HG02571 (cell line): ENCODE data around the gene NDN.
"Not testable (repeated sequence)": the region's sequence is repeated elsewhere in the genome, so short reads cannot be mapped to it uniquely, and the experiment has no call there.

Experiments
- ATAC-seq: cut with Tn5 transposase; IDR thresholded peaks from one replicate; pipeline ENCODE4 v1.9.1; 2021; ENCODE audit warnings: mild to moderate bottlenecking, moderate library complexity; ENCODE audit not compliant: unreplicated experiment

NDN gene, protein sequence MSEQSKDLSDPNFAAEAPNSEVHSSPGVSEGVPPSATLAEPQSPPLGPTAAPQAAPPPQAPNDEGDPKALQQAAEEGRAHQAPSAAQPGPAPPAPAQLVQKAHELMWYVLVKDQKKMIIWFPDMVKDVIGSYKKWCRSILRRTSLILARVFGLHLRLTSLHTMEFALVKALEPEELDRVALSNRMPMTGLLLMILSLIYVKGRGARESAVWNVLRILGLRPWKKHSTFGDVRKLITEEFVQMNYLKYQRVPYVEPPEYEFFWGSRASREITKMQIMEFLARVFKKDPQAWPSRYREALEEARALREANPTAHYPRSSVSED

DNA sequence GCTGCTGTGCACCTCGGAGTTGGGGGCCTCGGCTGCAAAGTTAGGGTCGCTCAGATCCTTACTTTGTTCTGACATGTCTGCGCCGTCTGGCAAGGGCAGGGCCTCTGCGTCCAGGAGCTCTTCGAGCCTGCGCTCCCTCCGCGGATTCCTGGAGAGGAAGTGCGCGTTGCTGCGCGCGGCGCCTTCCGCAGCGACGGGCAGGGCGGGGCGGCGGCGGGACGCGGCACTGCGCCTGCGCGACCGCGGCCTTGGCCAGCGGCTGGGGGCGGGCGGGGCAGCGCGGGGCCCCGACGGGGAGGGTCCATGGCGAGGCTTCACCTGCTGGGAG lies at the start of gene NDN:
NDN (minus strand) TSS at position 163 of the 328 bp plus-strand sequence; CDS start at position 75, 88 bp downstream.
- ATAC-seq, result no peak

DNA sequence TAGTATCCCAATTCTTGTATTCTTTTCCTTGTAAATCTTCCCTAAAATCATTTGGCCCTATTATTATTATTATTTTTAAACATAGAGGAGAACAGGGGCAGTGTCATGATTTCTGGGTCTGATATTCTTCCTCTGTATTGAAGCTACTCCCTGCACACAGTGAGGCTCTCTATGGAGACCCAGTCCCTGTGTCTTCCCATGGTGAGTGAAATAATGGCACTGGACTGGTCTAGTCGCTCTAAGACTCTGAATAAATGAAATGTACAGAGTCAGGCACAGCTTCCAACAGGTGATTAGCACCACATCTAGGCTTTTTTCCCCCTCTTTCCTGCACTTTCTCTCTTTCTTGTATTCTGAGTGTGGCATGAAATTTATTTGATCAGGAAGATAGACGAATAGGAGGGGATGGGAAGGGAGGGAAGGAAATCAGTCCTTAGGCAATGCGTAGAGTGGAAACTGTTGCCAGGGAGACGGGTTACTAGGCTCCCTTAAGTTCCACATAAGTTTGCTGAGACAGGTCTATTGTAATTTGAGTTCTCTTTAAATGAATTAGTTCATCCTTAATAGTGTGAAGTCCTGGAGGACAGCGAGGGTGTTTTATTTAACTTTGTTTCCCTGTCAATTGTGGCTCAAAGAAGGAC lies 49.0 kb upstream of the NDN start:
- ATAC-seq, result no peak

DNA sequence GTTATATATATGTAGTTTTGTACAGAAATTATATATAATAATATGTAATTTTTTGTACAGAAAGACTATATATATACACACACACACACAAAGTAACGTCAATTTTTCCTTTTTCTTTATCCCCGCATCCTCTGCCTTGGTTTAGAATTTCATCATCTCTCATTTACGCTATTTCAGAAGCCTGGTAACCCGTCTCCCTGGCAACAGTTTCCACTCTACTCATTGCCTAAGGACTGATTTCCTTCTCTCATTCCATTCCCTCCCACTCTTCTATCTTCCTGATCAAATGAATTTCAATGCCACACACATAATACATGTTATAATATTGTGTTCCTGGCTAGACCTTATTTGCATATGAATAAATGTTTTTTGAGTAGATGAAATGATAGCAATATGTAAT lies 47.8 kb upstream of the NDN start:
- ATAC-seq, result no peak

DNA sequence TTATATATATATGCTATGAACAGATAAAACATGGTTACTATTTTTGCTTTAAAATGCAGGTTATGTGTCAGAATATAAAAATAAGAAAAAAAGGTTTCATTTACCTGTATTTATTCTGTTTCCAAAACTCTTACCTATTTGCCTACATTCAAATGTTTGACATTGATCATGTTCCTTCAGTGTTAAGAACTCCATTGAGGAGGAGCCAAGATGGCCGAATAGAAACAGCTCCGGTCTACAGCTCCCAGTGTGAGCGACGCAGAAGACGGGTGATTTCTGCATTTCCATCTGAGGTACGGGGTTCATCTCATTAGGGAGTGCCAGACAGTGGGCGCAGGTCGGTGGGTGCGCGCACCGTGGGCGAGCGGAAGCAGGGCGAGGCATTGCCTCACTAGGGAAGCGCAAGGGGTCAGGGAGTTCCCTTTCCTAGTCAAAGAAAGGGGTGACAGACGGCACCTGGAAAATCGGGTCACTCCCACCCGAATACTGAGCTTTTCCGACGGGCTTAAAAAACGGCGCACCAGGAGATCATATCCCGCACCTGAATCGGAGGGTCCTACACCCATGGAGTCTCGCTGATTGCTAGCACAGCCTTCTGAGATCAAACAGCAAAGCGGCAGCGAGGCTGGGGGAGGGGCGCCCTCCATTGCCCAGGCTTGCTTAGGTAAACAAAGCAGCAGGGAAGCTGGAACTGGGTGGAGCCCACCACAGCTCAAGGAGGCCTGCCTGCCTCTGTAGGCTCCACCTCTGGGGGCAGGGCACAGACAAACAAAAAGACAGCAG lies 27.0 kb upstream of the NDN start:
- not testable (repeated sequence) for ATAC-seq

DNA sequence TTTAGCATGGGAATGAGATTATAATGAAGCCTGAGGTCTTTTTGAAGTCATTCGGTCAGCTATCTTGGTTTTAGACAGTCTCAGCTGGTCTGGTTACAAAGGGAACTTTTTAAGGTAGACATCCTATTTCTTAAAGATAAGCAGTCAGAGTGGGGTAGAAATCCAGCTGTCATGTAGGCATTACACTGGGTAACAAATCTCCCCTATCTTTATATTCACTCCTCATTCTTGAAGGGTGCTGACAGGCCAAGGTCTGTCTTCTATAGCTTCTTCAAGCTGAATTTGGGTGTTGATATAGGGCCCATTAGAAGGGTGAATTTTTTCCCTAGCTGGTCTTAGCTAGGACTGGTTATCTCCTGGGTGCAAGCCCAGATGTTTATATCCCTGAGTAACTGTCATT lies 21.2 kb upstream of the NDN start:
- ATAC-seq, result no peak

DNA sequence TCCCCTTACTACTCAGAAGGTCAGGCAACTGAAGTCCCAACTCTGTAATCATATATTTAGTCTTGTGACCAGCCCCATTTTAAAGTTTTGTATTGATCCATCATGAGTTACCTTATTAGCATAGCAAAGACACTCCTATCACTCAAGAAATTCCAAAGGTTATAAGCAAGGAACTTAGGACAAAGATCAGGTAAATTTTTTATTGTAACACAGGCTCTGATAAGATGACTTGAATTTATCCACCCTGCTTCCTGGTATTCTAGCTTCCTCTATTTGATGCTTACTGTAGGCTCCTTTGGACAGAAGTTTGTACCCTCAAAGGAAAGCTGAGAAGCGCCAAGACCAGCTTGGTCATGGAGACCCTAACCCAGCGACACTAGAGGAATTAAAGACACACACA lies 8.2 kb upstream of the NDN start:
- ATAC-seq, result no peak

DNA sequence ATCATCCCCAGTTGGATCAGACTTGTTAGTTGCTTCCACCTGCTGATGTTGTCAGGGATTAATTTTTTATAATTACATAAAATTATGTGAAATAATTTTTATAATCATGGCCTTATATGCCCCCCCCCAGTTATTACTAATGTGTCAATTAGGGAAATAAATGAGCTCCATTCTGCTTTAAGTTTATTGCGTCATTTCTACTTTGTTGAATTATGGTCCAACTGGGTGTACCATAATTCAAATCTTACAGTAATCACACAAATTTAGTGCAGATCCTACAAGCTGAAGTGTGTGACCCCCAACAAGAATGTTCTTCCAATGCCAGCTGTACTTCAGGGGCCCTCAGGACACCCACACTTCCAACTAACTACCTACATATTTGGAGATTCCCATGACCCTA lies 7.5 kb upstream of the NDN start:
- ATAC-seq, result no peak

DNA sequence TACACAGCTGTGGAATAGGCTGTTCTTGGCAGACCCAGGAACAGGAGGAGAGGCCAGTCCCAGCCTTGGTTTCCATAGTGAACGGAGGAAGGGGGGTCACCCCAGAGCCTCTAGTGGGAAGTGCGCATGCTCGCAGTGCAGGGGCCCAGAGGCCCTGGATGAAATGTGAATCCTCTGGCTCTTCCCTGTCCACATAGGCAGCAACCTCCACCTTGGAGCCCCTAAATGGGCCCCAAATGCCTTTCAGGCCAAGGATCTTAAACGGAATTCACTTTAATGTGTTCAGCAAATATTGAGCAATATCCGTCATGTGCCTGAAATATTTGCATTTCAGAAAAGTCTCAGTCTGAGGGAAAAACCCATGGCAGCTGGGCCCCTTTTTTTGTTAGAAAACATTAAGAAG lies 3.3 kb upstream of the NDN start:
- no peak for ATAC-seq

DNA sequence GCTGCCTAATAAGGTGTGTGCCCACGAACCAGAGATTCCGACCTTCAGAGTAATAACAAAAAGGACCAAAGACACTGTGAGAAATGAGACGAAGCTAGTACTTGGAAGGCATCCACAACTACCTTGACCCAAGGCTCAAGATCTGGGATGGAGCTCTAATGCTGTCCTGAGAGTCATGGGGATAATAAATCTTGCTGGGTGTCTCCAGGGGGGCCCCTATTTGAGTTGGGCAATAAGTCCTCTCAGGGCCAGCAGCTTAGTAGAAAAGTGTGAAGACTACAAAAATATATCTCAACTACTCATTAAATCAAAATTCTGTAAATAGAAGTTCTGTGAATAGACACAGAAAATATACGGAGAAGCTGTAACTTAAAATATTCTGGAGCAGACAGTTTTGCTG lies 2.9 kb upstream of the NDN start:
- ATAC-seq, result no peak

DNA sequence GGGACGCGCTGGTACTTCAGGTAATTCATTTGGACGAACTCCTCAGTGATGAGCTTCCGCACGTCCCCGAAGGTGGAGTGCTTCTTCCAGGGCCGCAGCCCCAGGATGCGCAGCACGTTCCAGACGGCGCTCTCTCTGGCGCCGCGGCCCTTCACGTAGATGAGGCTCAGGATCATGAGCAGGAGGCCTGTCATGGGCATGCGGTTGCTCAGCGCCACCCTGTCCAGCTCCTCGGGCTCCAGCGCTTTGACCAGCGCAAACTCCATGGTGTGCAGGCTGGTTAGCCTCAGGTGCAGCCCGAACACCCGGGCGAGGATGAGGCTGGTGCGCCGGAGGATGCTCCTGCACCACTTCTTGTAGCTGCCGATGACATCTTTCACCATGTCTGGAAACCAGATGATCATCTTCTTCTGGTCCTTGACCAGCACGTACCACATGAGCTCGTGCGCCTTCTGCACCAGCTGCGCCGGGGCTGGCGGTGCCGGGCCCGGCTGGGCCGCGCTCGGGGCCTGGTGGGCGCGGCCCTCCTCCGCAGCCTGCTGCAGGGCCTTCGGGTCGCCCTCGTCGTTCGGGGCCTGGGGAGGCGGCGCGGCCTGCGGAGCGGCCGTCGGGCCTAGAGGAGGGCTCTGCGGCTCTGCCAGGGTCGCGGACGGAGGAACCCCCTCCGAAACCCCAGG lies 501 bp downstream of the NDN start:
- ATAC-seq, result no peak

DNA sequence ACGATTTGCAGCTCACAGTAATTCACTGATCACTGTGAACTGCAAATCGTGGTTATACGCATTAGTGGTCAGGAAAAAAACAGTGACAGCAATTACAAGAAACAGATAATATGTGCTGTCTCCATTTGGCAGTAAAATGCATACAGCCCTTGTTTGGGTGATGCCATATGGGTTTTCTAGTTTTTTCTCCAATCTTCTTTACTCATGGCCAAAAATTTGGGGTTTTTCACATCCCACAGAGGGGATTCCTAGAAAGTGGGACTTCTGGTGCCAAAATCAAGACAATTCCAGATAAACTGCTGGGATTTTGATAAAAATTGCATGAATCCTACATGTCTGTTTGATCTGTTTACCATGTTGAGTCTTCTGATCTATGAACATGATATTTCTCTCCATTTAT lies 15.6 kb downstream of the NDN start:
- no peak for ATAC-seq

DNA sequence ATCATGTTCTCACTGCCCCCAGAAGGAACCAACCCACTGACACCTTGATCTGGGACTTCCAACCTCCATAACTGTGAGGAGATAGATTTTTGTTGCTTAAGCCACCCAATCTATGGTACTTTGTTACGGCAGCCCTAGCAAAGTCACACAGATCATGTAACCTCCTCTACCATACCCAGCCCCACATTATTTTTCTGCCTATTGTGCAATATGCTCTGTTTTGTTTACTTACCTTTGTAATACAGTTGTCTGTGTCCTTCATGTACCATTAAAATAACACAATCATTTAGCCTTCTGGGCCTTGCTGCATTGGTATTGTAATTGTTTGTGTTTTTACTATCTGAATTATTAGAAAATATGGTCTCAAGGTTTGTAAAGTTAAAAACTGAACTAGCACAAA lies 16.1 kb downstream of the NDN start:
- no peak for ATAC-seq

DNA sequence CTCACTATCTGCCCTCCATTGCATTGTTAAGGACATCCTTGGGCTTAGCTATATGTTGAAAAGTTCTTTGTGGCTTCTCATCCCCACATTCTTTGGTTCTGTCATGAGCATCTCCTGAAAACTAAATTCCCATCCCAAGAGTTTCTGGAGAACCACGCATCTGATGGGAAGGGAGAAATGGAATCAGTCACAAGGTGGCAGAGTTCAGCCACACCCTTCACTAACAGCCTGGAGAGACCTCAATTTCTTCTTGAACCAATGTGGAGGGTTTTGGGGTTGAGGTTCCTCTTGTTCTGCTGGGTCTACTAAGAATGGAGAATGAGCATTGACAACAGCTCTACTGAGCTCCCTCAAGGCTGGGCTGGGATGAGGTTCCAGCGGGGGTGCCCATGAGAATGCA lies 23.9 kb downstream of the NDN start:
- no peak for ATAC-seq

DNA sequence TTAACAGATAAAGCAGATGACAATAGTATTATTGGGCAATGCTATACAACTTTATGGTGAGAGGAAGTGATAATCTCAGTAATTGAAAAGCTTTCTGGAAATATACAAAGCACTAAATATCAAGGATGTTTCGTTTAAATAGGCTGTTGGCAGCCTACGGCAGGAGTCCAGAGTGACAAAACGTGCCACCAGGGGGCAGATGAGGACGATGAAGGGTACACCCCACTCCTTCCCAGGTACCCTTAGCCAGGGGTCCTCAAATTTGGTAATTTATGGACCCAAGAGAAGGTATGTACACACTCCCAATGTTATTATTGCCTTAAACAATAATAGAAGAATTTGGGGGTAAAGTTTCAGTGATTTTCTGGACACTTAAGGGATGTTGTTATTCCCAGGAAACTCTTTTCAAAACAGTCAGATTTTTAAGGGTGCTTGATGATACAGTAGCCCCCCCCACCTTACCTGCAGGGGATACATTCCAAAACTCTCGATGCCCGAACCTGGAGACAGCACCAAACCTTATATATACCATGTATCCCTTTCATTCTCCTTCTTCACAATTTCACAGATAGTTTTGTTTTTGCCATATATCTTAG lies 38.1 kb downstream of the NDN start:
- no peak for ATAC-seq

DNA sequence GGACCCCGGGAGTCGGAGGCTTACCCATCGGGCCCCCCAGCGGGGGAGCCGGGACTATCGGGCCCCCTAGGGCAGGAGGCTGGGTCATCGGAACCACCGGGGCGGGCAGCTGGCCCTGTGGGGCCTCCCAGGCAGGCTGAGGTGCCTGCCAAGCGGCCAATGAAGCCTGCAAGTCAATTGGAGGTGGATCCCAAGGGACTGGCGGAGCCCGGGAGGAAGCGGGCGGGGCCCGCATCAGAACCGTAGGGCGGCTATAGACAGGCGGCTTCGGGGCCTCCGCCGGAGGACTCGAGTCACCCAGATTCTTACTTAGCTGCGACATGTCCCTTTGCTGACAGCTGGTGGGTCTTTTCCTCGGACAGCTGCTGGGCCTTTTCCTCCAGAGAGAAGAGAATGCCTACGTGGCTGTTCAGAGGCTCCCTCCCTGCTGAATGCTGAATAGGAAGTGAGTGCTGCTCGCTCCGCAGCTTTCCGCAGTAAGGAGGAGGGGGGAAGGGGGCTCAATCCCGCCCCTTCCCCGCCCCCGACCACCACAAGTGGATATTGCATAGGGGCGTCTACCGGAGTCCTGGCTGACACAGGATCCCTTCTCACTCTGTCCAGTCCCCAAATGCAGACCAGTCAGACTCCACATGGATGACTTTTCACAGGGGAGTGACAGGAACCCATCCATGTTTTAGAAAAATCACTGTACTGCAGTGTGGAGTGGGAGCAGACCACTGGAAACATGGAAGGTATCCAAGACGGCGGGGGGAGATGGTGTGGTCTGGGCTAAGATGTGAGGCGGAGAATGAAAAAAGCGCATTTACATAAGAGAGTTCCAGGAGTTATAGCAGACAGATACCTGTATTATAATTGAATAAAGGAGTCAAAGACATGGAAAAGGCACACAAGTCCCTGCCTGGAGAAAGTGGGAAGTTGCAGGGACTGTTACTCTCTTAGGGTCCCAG lies 39.4 kb downstream of the NDN start, which contains the start of gene MAGEL2:
MAGEL2 (minus strand) TSS at position 447 of the 950 bp plus-strand sequence; CDS start at position 322, 125 bp downstream.
- ATAC-seq, result no peak

DNA sequence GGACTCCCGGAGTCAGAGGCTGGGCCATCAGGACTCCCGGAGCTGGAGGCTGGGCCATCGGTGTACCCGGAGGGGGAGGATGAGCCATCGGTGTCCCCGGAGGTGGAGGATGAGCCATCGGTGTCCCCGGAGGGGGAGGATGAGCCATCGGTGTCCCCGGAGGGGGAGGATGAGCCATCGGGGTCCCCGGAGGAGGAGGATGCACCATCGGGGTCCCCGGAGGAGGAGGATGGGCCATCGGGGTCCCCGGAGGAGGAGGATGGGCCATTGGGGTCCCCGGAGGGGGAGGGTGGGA lies 40.2 kb downstream of the NDN start:
- ATAC-seq, result no peak

DNA sequence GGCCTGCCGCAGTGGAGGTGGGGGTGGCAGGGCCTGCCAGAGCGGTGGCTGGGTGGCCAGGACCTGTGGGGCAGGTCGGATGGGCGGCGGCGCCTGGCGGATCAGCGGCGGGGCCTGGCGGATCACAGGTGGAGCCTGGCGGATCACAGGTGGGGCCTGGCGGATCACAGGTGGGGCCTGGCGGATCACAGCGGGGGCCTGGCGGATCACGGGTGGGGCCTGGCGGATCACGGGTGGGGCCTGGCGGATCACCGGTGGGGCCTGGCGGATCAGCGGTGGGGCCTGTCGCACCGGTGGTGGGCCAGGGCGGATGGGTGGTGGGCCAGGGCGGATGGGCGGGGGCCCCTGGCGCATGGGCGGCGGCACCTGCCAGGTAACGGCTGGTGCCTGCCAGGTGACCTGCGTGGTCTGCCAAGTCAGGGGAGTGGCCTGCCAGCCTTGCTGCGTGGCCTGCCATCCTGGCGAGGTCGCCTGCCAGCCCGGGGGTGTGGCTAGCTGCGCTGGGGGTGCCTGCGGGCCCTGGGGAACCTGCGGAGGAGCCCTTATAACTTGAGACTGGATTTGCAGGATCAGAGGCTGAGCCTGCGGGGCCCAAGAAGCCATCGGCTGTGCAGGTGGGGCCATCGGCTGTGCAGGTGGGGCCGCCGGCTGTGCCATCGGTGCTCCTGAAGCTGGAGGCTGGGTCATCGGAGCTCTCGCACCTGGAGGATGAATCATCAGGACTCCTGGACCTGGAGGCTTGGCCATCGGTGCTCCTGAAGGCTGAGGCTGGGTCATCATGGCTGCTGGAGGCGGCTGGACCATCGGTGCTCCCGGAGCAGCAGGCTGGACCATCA lies 40.7 kb downstream of the NDN start:
- no peak for ATAC-seq

DNA sequence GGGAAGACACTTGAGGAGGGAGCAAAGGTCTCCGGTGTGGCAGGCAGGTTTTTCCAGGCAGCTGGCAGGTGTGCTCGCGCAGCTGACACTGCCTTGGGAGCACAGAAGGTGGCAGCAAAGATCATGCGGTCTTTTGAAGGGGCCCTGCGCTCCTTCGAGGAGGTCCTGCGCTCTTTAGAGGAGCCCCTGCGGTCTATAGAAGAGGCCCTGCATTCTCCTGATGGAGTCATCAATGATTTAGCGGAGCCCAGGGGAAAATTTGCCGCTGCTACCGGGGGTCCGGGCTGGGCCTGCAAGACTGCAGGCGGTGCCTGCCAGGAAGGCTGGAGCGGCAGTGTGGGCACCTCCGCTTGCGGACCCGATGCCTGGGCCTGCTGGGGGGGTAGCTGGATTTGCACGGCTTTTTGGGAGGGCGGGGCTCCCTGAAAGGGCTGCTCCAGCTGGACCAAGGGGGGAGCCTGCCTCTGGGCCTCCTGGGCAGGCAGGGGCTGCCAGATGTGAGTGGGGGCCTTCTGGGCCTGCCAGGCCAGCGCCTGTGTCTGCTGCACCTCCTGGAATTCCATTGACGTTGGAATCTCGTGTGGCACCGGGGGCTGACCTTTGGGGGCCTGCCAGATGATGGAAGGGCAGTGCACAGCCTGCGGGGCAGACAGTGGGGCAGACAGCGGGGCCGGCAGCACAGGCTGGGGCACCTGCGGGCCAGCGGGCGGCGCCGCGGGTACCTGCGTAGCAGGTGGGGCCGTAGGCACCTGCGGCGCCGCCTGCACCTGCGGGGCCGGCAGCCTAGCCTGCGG lies 41.5 kb downstream of the NDN start:
- no peak for ATAC-seq
